ENCODE results near the gene ZNF268. TPM values are rescaled to one million over a fixed set of nuclear protein-coding genes. Genes with fewer than 3 reads are reported as not detected.

ZNF268 gene
- total RNA-seq, 1 experiment from 2014 or later: 1.1 TPM

DNA sequence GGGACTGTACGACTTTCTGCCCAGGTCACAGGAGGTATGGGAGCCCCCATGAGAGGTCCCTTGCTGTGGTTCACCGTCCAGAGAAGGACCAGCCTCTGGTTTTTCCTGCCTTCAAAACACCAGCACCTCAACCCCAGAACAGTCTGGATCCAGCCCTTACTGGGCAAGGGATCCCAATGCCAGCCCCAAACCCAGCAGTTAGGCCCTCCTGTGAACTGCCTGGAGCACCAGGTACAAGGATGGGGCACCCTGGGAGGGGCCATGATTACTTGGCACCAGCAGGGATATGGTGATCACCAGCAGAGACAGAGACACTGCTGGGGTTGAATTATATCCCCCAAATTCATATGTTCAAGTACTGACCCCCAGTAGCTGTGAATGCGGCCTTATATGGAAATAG, 34.4 kb downstream of the ZNF268 start:
- no peaks in the 10 kb centered on the region for H3K9me3 ChIP-seq (ENCODE audit: low read length)
- ATAC-seq: no peak

GRCh38 chr12:133217219-133217618, 35.9 kb downstream of the ZNF268 start:
- H3K9me3 ChIP-seq (ENCODE audit: low read length): no peaks in the 10 kb centered on the region
- H3K9me2 ChIP-seq (replicated peaks; ENCODE audit: low read length): no peaks in the 10 kb centered on the region
- ATAC-seq: no peak

More for the DNA sequence above, 34.4 kb downstream of the ZNF268 start:
- Histone ChIP-seq H3K4me1 (ENCODE audit: insufficient read depth, low read length) (no peaks in the 10 kb centered on the region), H3K27ac (ENCODE audit: low read length) (no peak overlapping the region), H4K20me1 (ENCODE audit: low read length) (no peaks in the 10 kb centered on the region), H3K4me3 (ENCODE audit: low read length) (no peak overlapping the region), H3K9me2 (replicated peaks; ENCODE audit: low read length) (no peaks in the 10 kb centered on the region), H3F3A (ENCODE audit: low read length, unreplicated experiment) (no peaks in the 10 kb centered on the region), H3K9ac (ENCODE audit: low read length) (no peak overlapping the region), H3K79me2 (ENCODE audit: low read length) (no peaks in the 10 kb centered on the region), H3K4me2 (ENCODE audit: low read length) (no peak overlapping the region), H3K27me3 (ENCODE audit: low read length) (no peaks in the 10 kb centered on the region), H3K36me3 (ENCODE audit: low read depth, low read length) (no peaks in the 10 kb centered on the region), H2AFZ (ENCODE audit: low read length) (no peak overlapping the region)
- intact Hi-C loops (cut with micrococcal nuclease): no loop called here
- no TSS peak for BruUV-seq (replicated peaks)
- CTCF ChIA-PET: no interaction called here
- TF ChIP-seq EZH2phosphoT487 (IDR thresholded peaks at IDR 0.05; ENCODE audit: borderline replicate concordance, low read length): no peak
- TF ChIP-seq EZH2 (IDR thresholded peaks at IDR 0.05; ENCODE audit: low read length, unreplicated experiment): no peak
- TF ChIP-seq CTCF (conservative IDR thresholded peaks at IDR 0.05; ENCODE audit: low read depth, low read length): no peak
- POLR2A ChIA-PET (ENCODE audit: unreplicated experiment): no interaction called here
- DNase-seq: no peak

DNA sequence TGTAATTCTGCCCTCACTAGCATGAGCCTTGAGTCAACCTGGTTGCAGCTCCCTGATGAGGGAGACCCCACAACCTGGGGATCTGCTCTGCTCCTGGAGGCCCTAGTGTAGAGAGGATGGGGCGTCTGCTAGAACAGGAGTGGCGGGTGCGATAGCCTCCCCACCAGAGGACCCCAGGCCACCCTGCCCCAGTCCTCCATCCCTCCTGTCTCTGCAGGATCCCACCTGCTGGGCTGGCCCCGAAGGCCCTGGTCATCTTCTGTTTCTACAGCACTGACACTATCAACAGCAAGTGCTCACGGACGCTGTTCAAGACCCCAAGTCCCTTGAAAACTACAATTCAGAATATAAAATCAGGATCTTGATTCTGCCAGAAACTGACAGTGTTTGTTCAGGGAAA, 39.2 kb downstream of the ZNF268 start:
- ChIA-PET CTCF (no interaction called here), POLR2A (ENCODE audit: unreplicated experiment) (no interaction called here)
- H3K4me1 ChIP-seq (ENCODE audit: insufficient read depth, low read length): no peaks in the 10 kb centered on the region
- ATAC-seq: no peak
- no peak overlapping the region for H3K4me2 ChIP-seq (ENCODE audit: low read length)
- H4K20me1 ChIP-seq (ENCODE audit: low read length): no peaks in the 10 kb centered on the region
- no peak overlapping the region for H3K9ac ChIP-seq (ENCODE audit: low read length)
- H3K79me2 ChIP-seq (ENCODE audit: low read length): no peaks in the 10 kb centered on the region
- no peak overlapping the region for H3K27ac ChIP-seq (ENCODE audit: low read length)
- no peaks in the 10 kb centered on the region for H3K27me3 ChIP-seq (ENCODE audit: low read length)
- no peaks in the 10 kb centered on the region for H3F3A ChIP-seq (ENCODE audit: low read length, unreplicated experiment)
- H3K9me2 ChIP-seq (replicated peaks; ENCODE audit: low read length): no peaks in the 10 kb centered on the region
- DNase-seq: no peak
- BruUV-seq (replicated peaks): no TSS peak
- H2AFZ ChIP-seq (ENCODE audit: low read length): no peak overlapping the region
- TF ChIP-seq CTCF (conservative IDR thresholded peaks at IDR 0.05; ENCODE audit: low read depth, low read length): no peak
- TF ChIP-seq EZH2 (IDR thresholded peaks at IDR 0.05; ENCODE audit: low read length, unreplicated experiment): no peak
- TF ChIP-seq EZH2phosphoT487 (IDR thresholded peaks at IDR 0.05; ENCODE audit: borderline replicate concordance, low read length): no peak
- H3K4me3 ChIP-seq (ENCODE audit: low read length): no peak overlapping the region
- H3K9me3 ChIP-seq (ENCODE audit: low read length): no peaks in the 10 kb centered on the region
- intact Hi-C loops (cut with micrococcal nuclease): no loop called here
- H3K36me3 ChIP-seq (ENCODE audit: low read depth, low read length): no peaks in the 10 kb centered on the region

More at GRCh38 chr12:133217219-133217618, 35.9 kb downstream of the ZNF268 start:
- no peaks in the 10 kb centered on the region for H3K36me3 ChIP-seq (ENCODE audit: low read depth, low read length)
- H3K4me3 ChIP-seq (ENCODE audit: low read length): no peak overlapping the region
- no peak overlapping the region for H3K4me2 ChIP-seq (ENCODE audit: low read length)
- POLR2A ChIA-PET (ENCODE audit: unreplicated experiment): no interaction called here
- CTCF ChIA-PET: no interaction called here
- no TSS peak for BruUV-seq (replicated peaks)
- H3K27me3 ChIP-seq (ENCODE audit: low read length): no peaks in the 10 kb centered on the region
- H3K79me2 ChIP-seq (ENCODE audit: low read length): no peaks in the 10 kb centered on the region
- H3F3A ChIP-seq (ENCODE audit: low read length, unreplicated experiment): no peaks in the 10 kb centered on the region
- intact Hi-C loops (cut with micrococcal nuclease): no loop called here
- H4K20me1 ChIP-seq (ENCODE audit: low read length): no peaks in the 10 kb centered on the region
- no peak overlapping the region for H2AFZ ChIP-seq (ENCODE audit: low read length)
- no peak overlapping the region for H3K9ac ChIP-seq (ENCODE audit: low read length)
- TF ChIP-seq EZH2 (IDR thresholded peaks at IDR 0.05; ENCODE audit: low read length, unreplicated experiment): no peak
- no peak for TF ChIP-seq EZH2phosphoT487 (IDR thresholded peaks at IDR 0.05; ENCODE audit: borderline replicate concordance, low read length)
- TF ChIP-seq CTCF (conservative IDR thresholded peaks at IDR 0.05; ENCODE audit: low read depth, low read length): no peak
- H3K27ac ChIP-seq (ENCODE audit: low read length): no peak overlapping the region
- no peaks in the 10 kb centered on the region for H3K4me1 ChIP-seq (ENCODE audit: insufficient read depth, low read length)
- no peak for DNase-seq

Measured in PC-3 (cell line).